IMR-90 (cell line): ENCODE results near the gene TEX14.

Experiments used
- CEBPB ChIP-seq: IDR thresholded peaks from 2 replicates; pipeline ENCODE4 v1.6.1; 2012; ENCODE audit warnings: low read depth, low read length, improper control_type of control experiment
- RAD21 ChIP-seq: IDR thresholded peaks from 2 replicates; pipeline ENCODE4 v1.6.1; 2012; ENCODE audit warnings: low read length, improper control_type of control experiment
- TF ChIP-seq, protein P1 (sequence below): conservative IDR thresholded peaks from 2 replicates; pipeline ENCODE4 v1.5.1; 2012; ENCODE audit warnings: mild to moderate bottlenecking, low read depth, low read length, improper control_type of control experiment

DNA sequence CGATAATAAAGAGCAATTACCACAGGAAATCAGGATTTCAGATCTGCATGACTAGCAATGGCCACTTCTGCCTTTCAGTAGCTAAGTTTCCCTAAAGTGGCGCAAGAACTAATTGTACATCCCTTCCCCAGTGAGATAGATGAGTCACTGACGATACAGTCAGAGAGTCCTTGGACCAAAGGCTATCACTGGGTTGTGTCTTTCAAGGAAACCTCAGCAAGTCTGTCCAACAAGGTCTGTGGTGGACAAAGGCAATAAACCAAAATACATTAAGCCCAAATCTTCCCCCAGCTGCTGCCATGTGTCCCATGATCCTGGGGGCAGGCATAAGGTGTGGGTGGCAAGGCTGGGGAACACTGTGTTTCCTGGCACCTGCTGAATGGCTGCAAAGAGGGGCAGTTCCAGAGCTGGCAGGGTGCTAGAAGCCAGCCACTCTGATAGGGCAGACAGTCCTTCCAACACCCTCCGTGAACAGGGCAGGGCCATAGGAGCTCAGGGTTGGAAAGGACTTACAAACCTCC is 156.9 kb downstream of the TEX14 start:
- TF ChIP-seq, protein P1, sequence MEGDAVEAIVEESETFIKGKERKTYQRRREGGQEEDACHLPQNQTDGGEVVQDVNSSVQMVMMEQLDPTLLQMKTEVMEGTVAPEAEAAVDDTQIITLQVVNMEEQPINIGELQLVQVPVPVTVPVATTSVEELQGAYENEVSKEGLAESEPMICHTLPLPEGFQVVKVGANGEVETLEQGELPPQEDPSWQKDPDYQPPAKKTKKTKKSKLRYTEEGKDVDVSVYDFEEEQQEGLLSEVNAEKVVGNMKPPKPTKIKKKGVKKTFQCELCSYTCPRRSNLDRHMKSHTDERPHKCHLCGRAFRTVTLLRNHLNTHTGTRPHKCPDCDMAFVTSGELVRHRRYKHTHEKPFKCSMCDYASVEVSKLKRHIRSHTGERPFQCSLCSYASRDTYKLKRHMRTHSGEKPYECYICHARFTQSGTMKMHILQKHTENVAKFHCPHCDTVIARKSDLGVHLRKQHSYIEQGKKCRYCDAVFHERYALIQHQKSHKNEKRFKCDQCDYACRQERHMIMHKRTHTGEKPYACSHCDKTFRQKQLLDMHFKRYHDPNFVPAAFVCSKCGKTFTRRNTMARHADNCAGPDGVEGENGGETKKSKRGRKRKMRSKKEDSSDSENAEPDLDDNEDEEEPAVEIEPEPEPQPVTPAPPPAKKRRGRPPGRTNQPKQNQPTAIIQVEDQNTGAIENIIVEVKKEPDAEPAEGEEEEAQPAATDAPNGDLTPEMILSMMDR, result no peak
- peak; percentile 92 for TF ChIP-seq CEBPB
- no peak for TF ChIP-seq RAD21
